A673 (cell line): ENCODE data around the gene SHROOM3.

Experiments used
- EZH2 ChIP-seq: fragments of 200-600 bp; sonication (generic); IDR thresholded peaks from 2 replicates; pipeline ENCODE4 v1.6.1; 2017; ENCODE audit warnings: borderline replicate concordance, low read depth, mild to moderate bottlenecking, mixed read lengths, antibody characterized with exemption, low read length; ENCODE audit not compliant: poor library complexity, severe bottlenecking
- TF ChIP-seq, protein P1 (sequence below): fragments of 300-800, 200-600 bp; sonication (generic); conservative IDR thresholded peaks from 2 replicates; pipeline ENCODE4 v1.5.1; 2017; ENCODE audit warnings: low read depth, mild to moderate bottlenecking, antibody characterized with exemption, low read length, moderate library complexity, mixed read lengths

DNA sequence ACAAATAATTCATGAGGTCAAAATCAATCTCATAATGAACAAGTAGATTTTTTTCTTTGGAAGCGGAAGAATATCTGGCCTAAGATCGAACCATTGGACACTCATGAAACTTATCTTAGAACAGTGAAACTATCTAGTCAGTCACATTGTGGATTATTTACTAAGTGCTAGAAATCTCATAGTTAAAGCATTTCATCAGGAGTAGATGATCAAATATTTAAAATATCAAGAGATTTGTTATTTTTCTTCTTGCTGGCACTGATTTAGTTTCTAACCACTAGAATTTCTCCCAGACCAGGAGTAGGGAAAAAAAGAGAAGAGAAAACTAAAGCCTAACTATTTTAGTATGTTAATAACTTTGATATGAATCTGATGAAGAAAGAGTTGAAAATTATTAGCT lies 105.5 kb downstream of the SHROOM3 start:
- no peak for TF ChIP-seq EZH2
- TF ChIP-seq, protein P1, sequence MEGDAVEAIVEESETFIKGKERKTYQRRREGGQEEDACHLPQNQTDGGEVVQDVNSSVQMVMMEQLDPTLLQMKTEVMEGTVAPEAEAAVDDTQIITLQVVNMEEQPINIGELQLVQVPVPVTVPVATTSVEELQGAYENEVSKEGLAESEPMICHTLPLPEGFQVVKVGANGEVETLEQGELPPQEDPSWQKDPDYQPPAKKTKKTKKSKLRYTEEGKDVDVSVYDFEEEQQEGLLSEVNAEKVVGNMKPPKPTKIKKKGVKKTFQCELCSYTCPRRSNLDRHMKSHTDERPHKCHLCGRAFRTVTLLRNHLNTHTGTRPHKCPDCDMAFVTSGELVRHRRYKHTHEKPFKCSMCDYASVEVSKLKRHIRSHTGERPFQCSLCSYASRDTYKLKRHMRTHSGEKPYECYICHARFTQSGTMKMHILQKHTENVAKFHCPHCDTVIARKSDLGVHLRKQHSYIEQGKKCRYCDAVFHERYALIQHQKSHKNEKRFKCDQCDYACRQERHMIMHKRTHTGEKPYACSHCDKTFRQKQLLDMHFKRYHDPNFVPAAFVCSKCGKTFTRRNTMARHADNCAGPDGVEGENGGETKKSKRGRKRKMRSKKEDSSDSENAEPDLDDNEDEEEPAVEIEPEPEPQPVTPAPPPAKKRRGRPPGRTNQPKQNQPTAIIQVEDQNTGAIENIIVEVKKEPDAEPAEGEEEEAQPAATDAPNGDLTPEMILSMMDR, result no peak
